ENCODE measurements around the gene PLSCR1.

- TF ChIP-seq CEBPB (tag; IDR thresholded peaks at IDR 0.05), result no peak
- TF ChIP-seq POLR2A (conservative IDR thresholded peaks at IDR 0.05), result no peak
- no peak for TF ChIP-seq ZC3H4 (CRISPR knock-in tag; IDR thresholded peaks at IDR 0.05; ENCODE audit: borderline replicate concordance)
- no peak for TF ChIP-seq SP2 (IDR thresholded peaks at IDR 0.05; ENCODE audit: extremely low read depth, low read depth, low read length, poor library complexity, severe bottlenecking)
- no peak for TF ChIP-seq FOXP4 (CRISPR knock-in tag; IDR thresholded peaks at IDR 0.05; ENCODE audit: borderline replicate concordance)
- no peak for TF ChIP-seq MAX (CRISPR knock-in tag; IDR thresholded peaks at IDR 0.05)
- no peak for TF ChIP-seq CREB3 (tag; conservative IDR thresholded peaks at IDR 0.05; ENCODE audit: low read depth)
Measured at GRCh38 chr3:146557745-146558144, 13.3 kb upstream of the PLSCR1 start.

All from K562 (cell line).